ENCODE data around the gene ZNF786.

Gene ZNF786, protein sequence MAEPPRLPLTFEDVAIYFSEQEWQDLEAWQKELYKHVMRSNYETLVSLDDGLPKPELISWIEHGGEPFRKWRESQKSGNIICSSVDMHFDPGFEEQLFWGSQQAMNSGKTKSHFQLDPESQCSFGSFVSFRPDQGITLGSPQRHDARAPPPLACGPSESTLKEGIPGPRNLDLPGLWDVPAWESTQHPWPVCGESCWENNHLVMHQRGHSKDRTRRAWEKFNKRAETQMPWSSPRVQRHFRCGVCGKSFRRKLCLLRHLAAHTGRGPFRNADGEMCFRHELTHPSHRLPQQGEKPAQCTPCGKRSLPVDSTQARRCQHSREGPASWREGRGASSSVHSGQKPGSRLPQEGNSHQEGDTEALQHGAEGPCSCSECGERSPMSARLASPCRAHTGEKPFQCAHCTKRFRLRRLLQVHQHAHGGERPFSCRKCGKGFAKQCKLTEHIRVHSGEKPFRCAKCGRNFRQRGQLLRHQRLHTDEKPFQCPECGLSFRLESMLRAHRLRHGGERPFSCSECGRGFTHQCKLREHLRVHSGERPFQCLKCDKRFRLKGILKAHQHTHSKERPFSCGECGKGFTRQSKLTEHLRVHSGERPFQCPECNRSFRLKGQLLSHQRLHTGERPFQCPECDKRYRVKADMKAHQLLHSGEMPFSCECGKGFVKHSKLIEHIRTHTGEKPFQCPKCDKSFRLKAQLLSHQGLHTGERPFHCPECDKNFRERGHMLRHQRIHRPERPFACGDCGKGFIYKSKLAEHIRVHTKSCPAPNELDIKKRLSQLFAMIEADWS

DNA sequence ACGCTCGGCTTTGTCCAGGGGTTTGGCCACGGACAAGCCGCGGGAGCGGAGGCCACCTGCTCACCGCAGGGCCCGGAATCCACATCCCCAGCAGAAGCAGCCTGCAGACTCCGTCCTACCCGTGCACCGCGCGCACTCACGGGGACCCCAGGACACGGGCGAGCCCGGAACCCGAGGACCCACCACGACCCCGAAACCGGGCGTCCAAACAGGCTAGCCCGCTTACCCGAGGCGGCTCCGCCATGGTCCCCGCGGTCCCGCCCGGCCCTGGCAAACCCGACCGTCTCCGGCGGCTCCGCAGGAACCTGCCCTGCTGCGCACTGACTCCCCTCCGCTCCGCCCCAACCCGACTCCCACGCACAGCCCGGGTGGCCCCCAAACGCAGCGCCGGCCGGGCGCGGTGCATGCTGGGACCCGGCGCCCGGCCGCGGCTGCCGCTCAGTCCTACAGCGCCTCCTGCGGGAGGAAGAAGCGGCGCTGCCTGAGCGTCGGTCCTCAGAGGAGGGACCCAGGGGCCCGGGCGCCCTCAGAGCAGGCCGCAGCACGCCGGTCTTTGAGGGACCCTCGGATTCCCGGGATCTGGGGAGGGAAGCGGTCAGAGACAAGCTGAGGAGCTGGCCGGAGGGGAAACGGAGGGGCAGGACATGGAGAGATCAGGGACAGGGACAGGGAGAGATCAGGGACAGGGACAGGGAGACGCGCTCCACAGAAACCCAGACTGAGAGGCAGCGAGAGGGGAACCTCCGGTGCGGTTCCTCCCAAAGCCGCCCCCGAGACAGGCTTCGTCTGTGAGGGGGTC lies at the start of gene ZNF786:
ZNF786 (minus strand) TSS at position 322 of the 799 bp plus-strand sequence; CDS start at position 244, 78 bp downstream.
- no peaks in the 10 kb centered on the region for H3K27me3 Mint-ChIP-seq
- DNase-seq (peak; percentile 95 to 96), ATAC-seq (peak; percentile 90)
- H3K27ac Mint-ChIP-seq, result peak within 1 kb of the TSS; percentile 99
- H3K4me3 Mint-ChIP-seq, result peak within 1 kb of the TSS; percentile 94 to 98
- H3K9me3 Mint-ChIP-seq, result no peaks in the 10 kb centered on the region
- peaks cover 15% of the 10 kb centered on the region for H3K4me1 Mint-ChIP-seq

- Mint-ChIP-seq H3K27ac (no peak overlapping the region), H3K4me1 (no peaks in the 10 kb centered on the region), H3K4me3 (no peak overlapping the region), H3K9me3 (peaks cover 0 to 4% of the 10 kb centered on the region in 2 donors), H3K27me3 (no peaks in the 10 kb centered on the region)
- DNase-seq (no peak), ATAC-seq (no peak)
Measured at GRCh38 chr7:149136118-149136517, 45.6 kb upstream of the ZNF786 start.

- Mint-ChIP-seq H3K4me3 (no peak overlapping the region), H3K27me3 (no peaks in the 10 kb centered on the region), H3K9me3 (peaks cover 6 to 13% of the 10 kb centered on the region in 2 donors), H3K4me1 (peaks cover 3% of the 10 kb centered on the region), H3K27ac (peak overlapping the region in 1 of 2 donors; percentile 63)
- ATAC-seq, result no peak
- no peak for DNase-seq
Measured at GRCh38 chr7:149133028-149133710, 42.7 kb upstream of the ZNF786 start.

- H3K4me1 Mint-ChIP-seq, result peaks cover 10% of the 10 kb centered on the region
- peaks cover 6 to 13% of the 10 kb centered on the region in 2 donors for H3K9me3 Mint-ChIP-seq
- no peak overlapping the region for H3K27ac Mint-ChIP-seq
- ATAC-seq, result no peak
- H3K27me3 Mint-ChIP-seq, result no peaks in the 10 kb centered on the region
- no peak for DNase-seq
- no peak overlapping the region for H3K4me3 Mint-ChIP-seq
Measured at GRCh38 chr7:149130572-149131198, 40.2 kb upstream of the ZNF786 start.

GRCh38 chr7:149126662-149127266 lies 36.2 kb upstream of the ZNF786 start:
- Mint-ChIP-seq H3K4me3 (peak overlapping the region; percentile 92 to 97), H3K4me1 (peaks cover 27% of the 10 kb centered on the region), H3K27ac (peak overlapping the region; percentile 98 to 99), H3K9me3 (peaks cover 6 to 13% of the 10 kb centered on the region in 2 donors), H3K27me3 (no peaks in the 10 kb centered on the region)
- ATAC-seq (peak; percentile 83), DNase-seq (peak; percentile 79 to 82)

GRCh38 chr7:149125863-149126661 lies 35.5 kb upstream of the ZNF786 start, which contains the start of gene ZNF425:
ZNF425 (minus strand) TSS chr7:149126324; CDS start chr7:149126213, 111 bp downstream.
- peaks cover 27% of the 10 kb centered on the region for H3K4me1 Mint-ChIP-seq
- DNase-seq (peak; percentile 95), ATAC-seq (peak; percentile 92)
- H3K27ac Mint-ChIP-seq, result peak within 1 kb of the TSS; percentile 98 to 99
- H3K27me3 Mint-ChIP-seq, result no peaks in the 10 kb centered on the region
- peaks cover 6 to 8% of the 10 kb centered on the region in 2 donors for H3K9me3 Mint-ChIP-seq
- H3K4me3 Mint-ChIP-seq, result peak within 1 kb of the TSS; percentile 92 to 97

GRCh38 chr7:149125189-149125862 lies 34.8 kb upstream of the ZNF786 start:
- ATAC-seq (no peak), DNase-seq (peak in 1 of 2 donors; percentile 11)
- peaks cover 27% of the 10 kb centered on the region for H3K4me1 Mint-ChIP-seq
- H3K27me3 Mint-ChIP-seq, result no peaks in the 10 kb centered on the region
- peak overlapping the region; percentile 98 to 99 for H3K27ac Mint-ChIP-seq
- H3K4me3 Mint-ChIP-seq, result peak overlapping the region; percentile 92 to 97
- peaks cover under 1% of the 10 kb centered on the region in 2 donors for H3K9me3 Mint-ChIP-seq

- H3K4me3 Mint-ChIP-seq, result no peak overlapping the region
Measured at GRCh38 chr7:149109969-149110368, 19.5 kb upstream of the ZNF786 start.

GRCh38 chr7:149104749-149105148 lies 14.2 kb upstream of the ZNF786 start:
- ATAC-seq, result no peak

More at GRCh38 chr7:149109969-149110368, 19.5 kb upstream of the ZNF786 start:
- no peaks in the 10 kb centered on the region for H3K27me3 Mint-ChIP-seq
- no peak for DNase-seq
- H3K9me3 Mint-ChIP-seq, result no peaks in the 10 kb centered on the region
- no peak overlapping the region for H3K27ac Mint-ChIP-seq
- ATAC-seq, result no peak
- no peaks in the 10 kb centered on the region for H3K4me1 Mint-ChIP-seq

DNA sequence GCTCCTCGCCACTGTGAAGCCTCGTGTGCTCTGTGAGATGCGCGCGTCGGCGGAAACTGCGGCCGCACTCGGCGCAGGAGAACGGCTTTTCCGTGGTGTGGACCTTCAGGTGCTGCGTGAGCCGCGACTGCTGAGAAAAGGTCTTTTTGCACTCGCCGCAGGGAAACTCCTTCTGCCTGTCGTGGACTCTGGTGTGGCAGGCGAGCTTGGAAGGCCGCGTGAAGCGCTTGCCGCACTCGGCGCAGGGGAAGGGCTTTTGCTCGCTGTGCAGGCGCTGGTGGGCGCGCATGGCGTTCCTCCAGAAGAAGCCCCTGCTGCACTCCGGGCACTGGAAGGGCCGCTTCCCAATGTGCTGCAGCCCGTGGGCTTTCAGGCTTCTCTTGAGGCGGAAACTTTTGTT lies 13.7 kb upstream of the ZNF786 start:
- Mint-ChIP-seq H3K4me1 (no peaks in the 10 kb centered on the region), H3K9me3 (no peaks in the 10 kb centered on the region), H3K27ac (no peak overlapping the region), H3K27me3 (no peaks in the 10 kb centered on the region), H3K4me3 (no peak overlapping the region)
- ATAC-seq (no peak), DNase-seq (no peak)

More at GRCh38 chr7:149104749-149105148, 14.2 kb upstream of the ZNF786 start:
- DNase-seq, result no peak
- Mint-ChIP-seq H3K27me3 (no peaks in the 10 kb centered on the region), H3K4me1 (no peaks in the 10 kb centered on the region), H3K27ac (no peak overlapping the region), H3K4me3 (no peak overlapping the region), H3K9me3 (no peaks in the 10 kb centered on the region)

DNA sequence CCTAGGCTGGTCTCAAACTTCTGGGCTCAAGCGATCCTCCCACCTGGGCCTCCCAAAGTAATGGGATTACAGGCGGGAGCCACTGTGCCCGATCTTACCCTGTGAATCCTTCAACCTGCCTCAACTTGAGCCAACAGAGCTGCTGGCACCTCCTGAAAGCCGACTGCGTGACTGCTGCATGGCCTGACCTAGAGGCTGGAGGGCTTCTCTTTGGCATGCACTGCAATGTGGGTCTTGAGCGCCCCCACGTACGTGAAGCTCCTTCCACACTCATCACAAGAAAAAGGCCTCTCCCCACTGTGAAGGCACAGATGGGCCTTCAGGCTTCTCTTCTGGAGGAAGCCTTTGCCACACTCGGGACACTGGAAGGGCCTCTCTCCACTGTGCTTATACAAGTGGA lies 12.9 kb upstream of the ZNF786 start:
- ATAC-seq (no peak), DNase-seq (no peak)
- H3K9me3 Mint-ChIP-seq, result no peaks in the 10 kb centered on the region
- H3K4me1 Mint-ChIP-seq, result no peaks in the 10 kb centered on the region
- no peak overlapping the region for H3K27ac Mint-ChIP-seq
- H3K27me3 Mint-ChIP-seq, result no peaks in the 10 kb centered on the region
- H3K4me3 Mint-ChIP-seq, result no peak overlapping the region

- DNase-seq, result no peak
- no peak for ATAC-seq
- Mint-ChIP-seq H3K27me3 (no peaks in the 10 kb centered on the region), H3K4me1 (no peaks in the 10 kb centered on the region), H3K27ac (no peak overlapping the region), H3K9me3 (no peaks in the 10 kb centered on the region), H3K4me3 (no peak overlapping the region)
Measured at GRCh38 chr7:149102666-149103065, 12.1 kb upstream of the ZNF786 start.

GRCh38 chr7:149100821-149101220 lies 10.3 kb upstream of the ZNF786 start:
- DNase-seq (no peak), ATAC-seq (no peak)
- Mint-ChIP-seq H3K27me3 (no peaks in the 10 kb centered on the region), H3K9me3 (no peaks in the 10 kb centered on the region), H3K27ac (no peak overlapping the region), H3K4me1 (no peaks in the 10 kb centered on the region), H3K4me3 (no peak overlapping the region)
